ENCODE measurements around the gene COG3.

GRCh38 chr13:45542391-45542790 lies 77.7 kb downstream of the COG3 start:
- TF ChIP-seq EZH2 (IDR thresholded peaks at IDR 0.05; ENCODE audit: insufficient read depth, poor library complexity, severe bottlenecking) (no peak), EZH2phosphoT487 (IDR thresholded peaks at IDR 0.05; ENCODE audit: insufficient read depth, low read depth) (no peak)
